Loucy (cell line): Measurements from ENCODE around the gene NBEAL2.

ENCODE experiments used
- H2AFZ ChIP-seq: fragments of 200-600 bp; sonication (generic); 2 replicates; pipeline ENCODE4 v1.6.0; 2016; ENCODE audit warnings: antibody characterized with exemption, mild to moderate bottlenecking, low read length, moderate library complexity
- H3F3A ChIP-seq: fragments of 200-600 bp; 2 replicates; pipeline ENCODE4 v1.6.0; 2016; ENCODE audit warnings: antibody characterized with exemption, low read depth, mild to moderate bottlenecking
- H3K27me3 ChIP-seq: fragments of 200-600 bp; sonication (generic); 2 replicates; pipeline ENCODE4 v1.6.1; 2014; ENCODE audit warnings: low read length, mild to moderate bottlenecking; ENCODE audit not compliant: insufficient read depth, poor library complexity, severe bottlenecking
- H3K36me3 ChIP-seq: fragments of 200-600 bp; sonication (generic); 2 replicates; pipeline ENCODE4 v1.6.1; 2016; ENCODE audit warnings: low read length; ENCODE audit not compliant: insufficient read depth
- H3K4me1 ChIP-seq: fragments of 200-600 bp; sonication (generic); 2 replicates; pipeline ENCODE4 v1.5.1; 2014; ENCODE audit warnings: low read length, mild to moderate bottlenecking; ENCODE audit not compliant: insufficient read depth, poor library complexity, severe bottlenecking
- H3K4me2 ChIP-seq: fragments of 200-600 bp; sonication (generic); 2 replicates; pipeline ENCODE4 v1.6.0; 2014; ENCODE audit warnings: antibody characterized with exemption, low read length, low read depth, mild to moderate bottlenecking; ENCODE audit not compliant: poor library complexity, severe bottlenecking
- H3K4me3 ChIP-seq: fragments of 200-600 bp; sonication (generic); 2 replicates; pipeline ENCODE4 v1.5.1; 2014; ENCODE audit warnings: low read length, mild to moderate bottlenecking, mixed read lengths; ENCODE audit not compliant: poor library complexity, severe bottlenecking
- H3K79me2 ChIP-seq: fragments of 200-600 bp; sonication (generic); 2 replicates; pipeline ENCODE4 v1.6.1; 2014; ENCODE audit warnings: low read length; ENCODE audit not compliant: insufficient read depth
- H3K9ac ChIP-seq: fragments of 200-600 bp; sonication (generic); 2 replicates; pipeline ENCODE4 v1.6.0; 2014; ENCODE audit warnings: mild to moderate bottlenecking, low read depth, low read length, moderate library complexity; ENCODE audit not compliant: poor library complexity, severe bottlenecking
- H3K9me2 ChIP-seq: fragments of 200-600 bp; sonication (generic); replicated peaks from 2 replicates; pipeline ENCODE4 v1.6.1; 2016; ENCODE audit warnings: low read depth, low read length, mixed read lengths
- H3K9me3 ChIP-seq: fragments of 200-600 bp; sonication (generic); 2 replicates; pipeline ENCODE4 v1.6.1; 2014; ENCODE audit warnings: mild to moderate bottlenecking, antibody characterized with exemption, low read length, low read depth; ENCODE audit not compliant: insufficient read depth
- H4K20me1 ChIP-seq: fragments of 200-600 bp; sonication (generic); 2 replicates; pipeline ENCODE4 v1.6.0; 2014; ENCODE audit warnings: antibody characterized with exemption, low read length, mild to moderate bottlenecking; ENCODE audit not compliant: insufficient read depth, poor library complexity, severe bottlenecking
- CTCF ChIP-seq: fragments of 200-600 bp; sonication (generic); conservative IDR thresholded peaks from 2 replicates; pipeline ENCODE4 v1.5.1; 2014; ENCODE audit warnings: mild to moderate bottlenecking, antibody characterized with exemption, low read length
- EZH2phosphoT487 ChIP-seq: fragments of 200-600 bp; IDR thresholded peaks from 2 replicates; pipeline ENCODE4 v1.6.1; 2018; ENCODE audit warnings: antibody characterized with exemption, mild to moderate bottlenecking, moderate library complexity, borderline replicate concordance

Gene NBEAL2

DNA sequence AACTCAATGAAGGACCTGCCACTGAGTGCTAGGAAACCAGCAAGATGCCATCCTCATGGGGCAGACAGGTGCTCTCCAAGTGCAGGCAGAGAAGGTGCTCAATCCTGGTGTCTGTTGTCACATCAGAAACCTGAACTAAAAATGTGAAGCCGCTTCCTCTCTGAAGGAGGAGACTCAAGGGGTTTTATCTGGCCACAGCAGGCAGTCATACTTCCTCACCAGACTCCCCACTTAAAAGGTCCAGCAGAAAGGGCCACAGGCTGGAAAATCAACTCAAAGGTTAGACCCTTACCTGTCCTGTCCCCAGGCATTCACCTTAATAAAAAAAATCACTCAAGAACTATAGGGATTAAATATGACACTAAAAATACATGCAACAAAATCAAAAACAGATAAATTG is 7.7 kb upstream of the NBEAL2 start:
- peak overlapping the region; percentile 56 for H3K9ac ChIP-seq
- no peaks in the 10 kb centered on the region for H3K9me3 ChIP-seq
- no peak overlapping the region for H2AFZ ChIP-seq
- no peak for TF ChIP-seq EZH2phosphoT487
- H3K4me1 ChIP-seq: peaks cover 73% of the 10 kb centered on the region
- peaks cover 20% of the 10 kb centered on the region; the same call in 1 of the 2 replicates for H3K36me3 ChIP-seq
- no peaks in the 10 kb centered on the region for H3K9me2 ChIP-seq
- peaks cover 88% of the 10 kb centered on the region for H4K20me1 ChIP-seq
- H3F3A ChIP-seq: peaks cover 8% of the 10 kb centered on the region
- no peaks in the 10 kb centered on the region for H3K27me3 ChIP-seq
- peak overlapping the region; percentile 58 for H3K4me3 ChIP-seq
- peaks cover 97% of the 10 kb centered on the region for H3K79me2 ChIP-seq
- H3K4me2 ChIP-seq: peak overlapping the region; percentile 74

DNA sequence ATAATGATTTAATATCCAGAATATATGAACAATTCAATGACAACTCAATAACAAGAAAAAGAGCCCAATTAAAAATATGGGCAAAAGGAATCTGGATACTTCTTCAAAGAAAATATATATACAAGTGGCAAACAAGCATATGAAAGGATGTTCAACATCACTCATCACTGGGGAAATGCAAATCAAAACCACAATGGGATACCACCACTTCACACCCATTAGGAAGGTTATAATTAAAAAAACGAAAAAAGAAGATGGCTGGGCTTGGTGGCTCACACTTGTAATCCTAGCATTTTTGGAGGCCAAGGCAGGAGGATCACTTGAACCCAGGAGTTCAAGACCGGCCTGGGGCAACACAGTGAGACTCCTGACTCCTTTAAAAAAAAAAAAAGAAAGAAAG is 7.1 kb upstream of the NBEAL2 start:
- Histone ChIP-seq H3K9me3 (no peaks in the 10 kb centered on the region), H3F3A (peaks cover 8% of the 10 kb centered on the region), H3K27me3 (no peaks in the 10 kb centered on the region), H3K4me3 (peak overlapping the region; percentile 58), H3K4me1 (peaks cover 68% of the 10 kb centered on the region), H3K4me2 (peak overlapping the region; percentile 74), H3K9me2 (no peaks in the 10 kb centered on the region), H2AFZ (no peak overlapping the region), H3K9ac (peak overlapping the region; percentile 28), H3K36me3 (peaks cover 20% of the 10 kb centered on the region; the same call in 1 of the 2 replicates), H3K79me2 (peaks cover 91% of the 10 kb centered on the region), H4K20me1 (peaks cover 82% of the 10 kb centered on the region)
- TF ChIP-seq CTCF: no peak
- no peak for TF ChIP-seq EZH2phosphoT487

DNA sequence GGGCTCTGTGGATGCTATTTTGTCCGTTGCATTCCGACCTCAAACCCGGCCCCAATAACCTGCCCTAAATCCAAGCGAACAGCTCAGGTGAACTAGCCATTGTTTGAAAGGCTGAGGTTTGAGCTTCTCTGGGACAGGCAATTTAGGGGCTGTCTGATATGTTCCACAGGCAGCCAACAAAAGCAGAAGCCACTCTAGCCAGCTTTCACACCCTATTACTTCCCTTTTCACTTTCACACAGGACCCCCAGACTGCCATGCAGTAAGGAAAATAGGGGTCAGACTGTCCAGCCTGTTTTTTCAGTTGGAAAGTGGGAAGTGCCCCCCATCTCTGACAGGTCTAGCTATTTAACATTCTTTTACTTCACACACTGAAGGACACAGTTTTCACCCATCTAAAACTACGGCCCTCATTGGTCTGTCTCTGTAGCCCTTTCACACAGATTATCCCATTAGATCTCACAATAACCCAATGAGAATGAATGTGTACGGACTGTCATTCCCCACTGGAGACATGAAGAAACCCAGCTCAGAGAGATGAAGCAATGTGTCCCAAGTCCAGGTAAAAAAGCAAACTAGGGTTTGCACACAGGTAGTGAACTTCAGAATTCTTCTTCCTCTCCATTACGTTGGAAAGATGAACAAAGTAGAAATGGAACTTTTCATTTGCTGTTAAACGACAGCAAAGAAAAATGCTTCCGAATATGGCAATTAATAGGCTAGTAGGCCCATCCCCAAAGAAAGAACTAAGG is 4.9 kb upstream of the NBEAL2 start:
- Histone ChIP-seq H3K9me2 (no peaks in the 10 kb centered on the region), H2AFZ (no peak overlapping the region), H3K27me3 (no peaks in the 10 kb centered on the region), H3F3A (peaks cover 8% of the 10 kb centered on the region), H3K4me1 (peaks cover 67% of the 10 kb centered on the region), H3K4me2 (peak overlapping the region; percentile 89), H3K4me3 (peak overlapping the region; percentile 87), H3K9ac (no peak overlapping the region), H3K36me3 (peaks cover 7% of the 10 kb centered on the region; the same call in 1 of the 2 replicates), H4K20me1 (peaks cover 60% of the 10 kb centered on the region), H3K79me2 (peaks cover 86% of the 10 kb centered on the region), H3K9me3 (no peaks in the 10 kb centered on the region)
- TF ChIP-seq CTCF: no peak
- no peak for TF ChIP-seq EZH2phosphoT487
